NCI-H1092 treated with DMSO at 0.1 percent for 48 hours (cell line): ENCODE results near the gene TARP.
"Not testable (repeated sequence)": the region's sequence is repeated elsewhere in the genome, so short reads cannot be mapped to it uniquely, and the experiment has no call there.

ENCODE experiments used
- DNase-seq: peaks from one replicate; lab custom pipeline; 2025; lab: John Stamatoyannopoulos, UW

Gene TARP

DNA sequence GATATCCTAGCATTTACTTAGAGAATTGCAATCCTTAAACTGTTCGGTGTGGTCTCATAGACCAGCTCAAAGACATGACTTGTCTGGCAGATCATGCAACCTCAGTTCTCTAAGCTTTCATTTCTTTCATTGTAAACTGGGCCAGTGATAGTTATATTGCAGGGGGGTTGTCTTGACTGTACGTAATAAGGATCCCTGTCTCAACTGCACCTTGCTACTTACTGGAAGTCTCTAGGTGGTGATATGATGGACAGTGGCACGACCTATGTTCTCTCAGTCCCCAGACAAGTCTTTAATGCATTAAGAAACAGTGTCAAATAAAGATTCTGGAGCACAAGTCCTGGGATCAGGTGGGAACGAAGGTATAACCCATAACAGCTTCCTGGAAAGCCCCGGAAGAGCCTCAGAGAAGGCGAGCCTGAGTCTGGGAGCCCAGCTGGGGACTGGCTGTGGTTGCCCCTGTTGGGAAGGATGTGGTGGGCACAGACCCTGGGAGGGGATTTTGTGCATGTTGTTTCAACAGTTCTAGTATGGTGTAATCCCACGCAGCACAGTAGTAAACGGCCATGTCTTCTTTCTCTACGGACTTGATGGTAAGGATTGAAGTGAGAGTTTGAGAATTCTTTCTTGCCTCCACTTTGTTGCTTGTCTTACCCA, 26.0 kb upstream of the TARP start:
- DNase-seq: no peak

DNA sequence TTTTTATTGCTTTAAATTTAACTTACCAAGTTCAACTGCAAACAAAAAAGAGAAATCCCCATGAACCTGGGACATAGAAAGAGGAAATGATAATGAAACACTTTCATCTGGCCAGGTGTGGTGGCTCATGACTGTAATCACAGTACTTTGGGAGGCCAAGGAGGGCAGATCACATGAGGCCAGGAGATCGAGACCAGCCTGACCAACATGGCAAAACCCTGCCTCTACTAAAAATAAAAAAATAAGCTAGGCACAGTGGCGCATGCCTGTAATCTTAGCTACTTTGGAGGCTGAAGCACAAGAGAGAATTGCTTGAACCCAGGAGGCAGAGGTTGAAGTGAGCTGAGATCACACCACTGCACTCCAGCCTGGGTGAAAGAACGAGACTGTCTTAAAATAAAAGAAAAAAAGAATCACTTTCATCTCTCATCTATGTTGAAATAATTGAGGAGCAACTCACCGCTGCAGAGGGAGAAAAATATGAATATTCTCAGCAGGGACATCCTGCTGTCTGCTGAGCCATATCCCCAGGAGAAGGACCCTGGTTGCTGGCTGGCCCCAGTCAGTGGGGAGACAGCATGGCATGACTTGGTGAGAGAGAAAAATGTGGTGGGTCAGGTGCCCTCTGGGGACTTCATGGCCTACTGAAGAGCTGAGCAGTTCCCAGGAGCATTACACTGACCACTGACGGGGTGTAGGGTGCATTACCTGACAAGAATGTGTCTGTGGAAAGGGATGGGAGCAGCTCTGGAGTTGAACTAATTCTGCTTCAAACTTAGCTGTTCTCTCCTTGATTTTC, 22.8 kb upstream of the TARP start:
- no peak for DNase-seq

DNA sequence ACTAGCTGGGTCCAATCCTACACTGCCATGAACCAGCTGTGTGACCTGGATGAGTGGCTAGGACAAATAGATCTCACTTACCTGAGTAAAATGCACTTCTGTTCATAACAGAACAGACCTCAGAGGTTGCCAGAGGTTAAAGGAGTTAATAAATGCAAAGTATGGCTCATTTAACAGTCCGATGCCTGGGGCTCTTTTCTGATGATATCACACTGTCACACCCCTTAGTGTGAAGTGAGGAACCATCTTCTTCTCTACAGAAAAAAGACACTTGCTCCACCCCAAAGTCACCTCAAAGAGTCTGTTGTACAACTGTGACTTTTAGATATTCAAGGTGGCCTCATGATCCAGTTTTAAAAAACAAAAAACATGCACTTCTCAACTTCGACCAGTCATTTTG, 21.5 kb upstream of the TARP start:
- no peak for DNase-seq

DNA sequence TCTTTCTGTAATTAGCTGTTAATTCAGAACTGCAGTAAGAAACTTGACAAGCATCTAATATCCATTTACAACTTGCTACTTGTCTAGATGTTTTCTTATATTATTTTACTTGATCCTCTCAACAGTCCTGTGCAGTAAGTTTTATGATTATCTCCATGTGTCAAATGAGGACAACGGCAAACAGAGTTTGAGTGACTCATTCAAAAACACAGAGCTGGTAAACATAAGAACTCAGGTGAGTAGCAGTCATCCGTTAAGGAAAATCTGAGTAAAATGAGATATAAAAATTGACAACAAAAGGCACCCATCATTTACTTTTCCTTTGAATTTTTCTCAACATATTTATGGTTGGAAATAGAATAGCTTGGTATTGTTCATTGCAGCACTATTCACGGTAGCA, 19.0 kb upstream of the TARP start:
- DNase-seq: no peak

DNA sequence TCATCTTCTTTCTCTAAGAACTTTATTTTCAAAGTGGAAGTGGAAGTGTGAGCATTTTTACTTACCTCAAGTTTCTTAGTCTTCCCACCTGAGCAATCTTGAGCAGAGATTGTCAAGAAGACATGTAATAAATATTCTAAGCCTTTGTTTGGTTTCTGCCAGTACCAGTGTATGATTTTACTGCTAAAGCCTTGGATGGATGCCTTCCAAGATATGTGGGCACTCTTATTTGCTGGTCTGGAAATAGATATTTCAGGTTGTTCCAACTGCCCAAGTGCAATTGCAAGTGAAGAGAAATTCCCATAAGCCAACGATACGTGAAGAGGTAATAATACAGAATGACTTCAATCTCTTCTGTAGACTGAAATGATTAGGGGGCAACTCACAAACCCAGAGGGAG, 18.2 kb upstream of the TARP start:
- no peak for DNase-seq

DNA sequence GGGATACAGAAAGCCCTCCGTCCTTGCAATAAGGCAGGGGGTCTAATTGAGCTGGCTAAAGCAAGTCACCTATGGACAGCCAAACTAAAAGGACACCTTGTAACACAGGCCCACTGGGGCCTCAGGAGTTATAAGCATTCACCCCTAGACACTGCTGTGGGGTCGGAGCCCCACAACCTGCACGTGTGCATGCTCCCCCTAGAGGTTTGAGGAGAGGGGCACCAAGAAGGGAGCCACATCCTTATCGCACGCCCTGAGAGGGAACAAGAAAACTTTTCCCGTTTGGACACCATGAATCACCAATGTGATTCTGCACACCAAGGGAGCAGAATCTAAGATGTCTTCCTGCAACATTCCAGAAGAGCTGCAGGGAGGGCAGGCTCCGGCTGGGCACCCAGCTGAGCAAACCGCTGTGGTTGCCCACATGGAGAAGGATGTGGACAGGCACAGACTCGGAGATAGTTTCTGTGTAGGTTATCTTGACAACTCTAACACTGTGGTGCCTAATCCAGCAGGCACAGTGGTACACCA, 17.7 kb upstream of the TARP start:
- no peak for DNase-seq

DNA sequence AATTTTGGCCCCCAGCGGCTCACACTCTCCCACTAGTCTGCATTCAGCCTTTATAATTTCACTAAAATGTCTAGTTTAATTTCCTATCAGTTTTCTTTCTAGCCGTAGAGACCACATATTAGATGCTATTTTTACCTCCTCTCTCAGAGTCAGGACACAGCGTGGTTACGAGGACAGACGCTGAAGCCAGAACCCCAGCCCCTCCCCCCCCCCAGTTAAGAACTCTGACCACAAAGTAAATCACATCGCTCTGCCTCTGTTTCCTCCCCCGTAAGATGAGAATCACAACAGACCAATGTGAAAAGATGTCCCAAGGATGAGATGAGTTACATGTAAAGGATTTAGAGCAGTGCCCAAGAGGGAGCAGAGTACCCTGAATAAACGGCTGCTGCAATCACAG, 11.1 kb upstream of the TARP start:
- DNase-seq: no peak

DNA sequence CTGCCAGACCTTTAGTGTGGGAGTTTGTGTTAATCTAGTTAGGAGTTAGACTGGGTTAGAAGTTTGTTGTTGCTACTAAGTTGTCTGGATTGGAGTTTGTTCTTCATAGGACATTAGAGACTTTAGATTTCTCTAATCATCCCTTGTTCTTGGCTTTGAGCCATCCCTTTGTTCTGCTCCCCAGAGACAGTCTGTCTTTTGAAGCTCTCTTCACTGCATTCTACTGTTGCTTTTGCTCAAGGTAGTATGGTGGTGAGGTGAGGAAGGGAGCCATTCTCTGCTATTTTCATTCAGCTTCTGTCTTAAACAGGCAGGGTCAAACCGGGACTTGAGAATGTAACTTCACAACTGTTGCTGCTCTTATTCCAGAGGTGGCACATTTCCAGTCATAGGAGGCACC, 10.4 kb upstream of the TARP start:
- no peak for DNase-seq

DNA sequence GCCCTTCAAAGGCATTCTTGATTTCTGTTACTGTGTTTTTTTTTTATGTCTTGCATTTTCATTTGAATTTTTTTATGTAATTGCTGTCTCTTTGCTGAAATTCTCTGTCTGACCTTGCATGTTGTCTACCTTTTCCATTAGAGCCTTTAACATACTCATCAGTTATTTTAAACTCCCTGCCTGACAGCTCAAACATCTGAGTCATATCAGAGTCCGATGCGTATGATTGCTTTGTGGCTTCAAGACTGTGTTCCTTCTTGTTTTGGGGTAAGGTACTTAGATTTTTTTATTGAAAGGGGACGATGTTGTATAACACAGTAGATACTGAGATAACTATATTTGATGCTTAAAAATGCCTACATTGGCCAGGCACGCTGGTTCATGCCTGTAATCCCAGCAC, 9.7 kb upstream of the TARP start:
- DNase-seq: no peak

DNA sequence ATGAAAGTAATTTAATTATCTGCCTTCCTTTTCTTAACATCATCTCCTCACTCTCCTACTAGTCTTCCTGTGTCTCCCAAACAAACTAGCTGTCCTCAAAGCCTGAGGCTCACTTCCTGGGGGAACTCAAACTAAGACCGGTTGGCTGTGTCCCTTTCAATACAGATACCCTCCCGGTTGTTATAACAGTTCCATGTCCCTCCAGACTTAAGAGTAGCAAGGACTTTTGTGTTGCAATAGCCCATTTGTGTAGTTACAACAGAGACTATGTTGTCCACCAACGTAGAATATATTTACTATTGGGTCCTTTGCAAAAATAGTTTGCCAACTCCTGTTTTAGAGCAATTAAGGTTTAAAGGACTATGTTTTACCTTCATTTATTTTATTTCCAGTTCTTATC, 8.6 kb upstream of the TARP start:
- DNase-seq: no peak

DNA sequence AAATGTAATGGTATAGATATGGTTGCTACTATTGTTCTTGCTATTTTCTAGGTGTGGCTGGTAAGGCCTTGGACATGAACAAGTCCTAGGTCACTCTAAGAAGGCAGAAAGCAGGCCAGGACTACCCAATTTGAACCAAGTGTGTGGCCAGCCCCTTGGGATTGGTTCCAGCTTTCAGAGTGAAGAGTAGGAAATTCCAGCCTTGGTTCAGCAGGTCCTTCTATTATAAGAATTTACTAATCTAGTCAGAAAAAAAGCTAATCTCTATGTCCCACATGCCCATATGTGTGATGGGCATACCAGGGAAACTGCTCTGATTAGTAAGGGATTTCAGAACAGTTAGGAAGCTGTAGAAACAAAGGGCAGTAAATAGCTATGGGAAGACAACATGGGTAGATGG, 7.8 kb upstream of the TARP start:
- DNase-seq: no peak

DNA sequence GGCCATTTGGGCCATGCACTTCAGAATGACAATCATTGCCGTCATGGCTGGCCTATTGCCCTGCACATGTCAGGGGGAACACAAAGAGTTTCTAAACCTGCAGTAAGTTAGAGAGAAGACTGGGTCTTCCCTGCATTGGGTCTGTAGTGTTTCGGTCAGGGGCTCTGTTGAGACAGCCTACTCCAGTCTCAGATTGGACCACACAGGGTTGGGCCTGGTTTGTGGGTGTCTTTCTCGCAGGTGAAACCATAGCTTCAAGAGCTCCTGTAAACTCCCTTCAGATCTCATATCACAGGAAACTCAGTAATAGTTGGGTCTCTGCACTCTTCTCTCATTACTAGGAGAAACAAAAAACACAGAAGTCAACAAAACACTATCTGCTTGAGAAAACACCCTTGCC, 7.3 kb upstream of the TARP start:
- no peak for DNase-seq

DNA sequence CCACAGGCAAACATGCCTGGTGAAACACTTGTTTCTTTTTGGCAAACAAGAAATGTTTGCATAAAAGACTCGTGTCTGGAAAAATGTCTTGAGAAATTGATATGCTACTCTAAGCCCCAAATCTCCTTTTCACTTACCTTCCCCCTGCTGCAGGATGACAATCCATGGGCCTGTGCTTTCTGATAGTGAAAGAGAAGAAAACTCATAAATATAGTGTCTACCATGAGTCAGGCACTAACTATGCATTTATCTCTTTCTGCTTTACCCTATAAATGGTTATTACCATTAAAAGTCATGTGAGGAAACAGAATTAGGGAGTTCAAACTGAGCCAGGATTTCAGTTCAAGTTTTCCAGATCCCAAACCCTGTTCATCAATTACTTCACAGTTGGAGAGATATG, 6.6 kb upstream of the TARP start:
- DNase-seq: no peak

DNA sequence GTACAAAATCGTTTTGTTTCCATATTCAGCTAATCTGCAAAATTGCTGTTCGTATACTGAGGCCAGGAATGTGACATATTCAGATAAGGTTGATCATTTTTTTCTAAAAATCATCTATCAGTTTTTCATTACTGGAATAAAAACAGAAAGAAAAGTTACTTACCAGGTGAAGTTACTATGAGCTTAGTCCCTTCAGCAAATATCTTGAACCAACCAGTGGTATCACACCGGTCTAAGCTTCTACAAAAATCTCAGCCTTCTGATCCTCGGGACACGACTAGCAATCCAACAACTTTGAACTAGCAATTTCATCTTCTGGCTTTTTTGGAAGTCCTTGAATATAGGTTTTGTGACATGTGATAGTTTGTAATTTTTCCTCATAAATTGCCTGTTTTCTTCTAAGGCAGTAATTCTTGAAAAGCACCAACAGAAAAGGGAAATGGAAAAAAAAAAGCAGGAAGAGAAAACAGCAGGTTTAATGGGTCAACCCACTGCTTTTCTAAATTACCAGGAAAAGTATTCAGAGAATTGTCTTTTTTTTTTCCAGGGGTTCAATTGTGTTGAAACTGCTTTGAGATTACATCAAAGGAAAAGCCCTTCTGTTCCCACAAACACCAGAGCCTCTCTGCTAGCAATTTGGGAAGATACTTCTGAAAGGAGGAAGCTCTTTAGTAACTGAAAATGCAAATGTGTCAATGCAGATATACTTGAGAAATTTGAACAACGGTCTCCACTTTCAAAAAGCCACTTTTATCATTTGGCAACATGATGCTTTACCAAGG, 2.9 kb upstream of the TARP start:
- no peak for DNase-seq

DNA sequence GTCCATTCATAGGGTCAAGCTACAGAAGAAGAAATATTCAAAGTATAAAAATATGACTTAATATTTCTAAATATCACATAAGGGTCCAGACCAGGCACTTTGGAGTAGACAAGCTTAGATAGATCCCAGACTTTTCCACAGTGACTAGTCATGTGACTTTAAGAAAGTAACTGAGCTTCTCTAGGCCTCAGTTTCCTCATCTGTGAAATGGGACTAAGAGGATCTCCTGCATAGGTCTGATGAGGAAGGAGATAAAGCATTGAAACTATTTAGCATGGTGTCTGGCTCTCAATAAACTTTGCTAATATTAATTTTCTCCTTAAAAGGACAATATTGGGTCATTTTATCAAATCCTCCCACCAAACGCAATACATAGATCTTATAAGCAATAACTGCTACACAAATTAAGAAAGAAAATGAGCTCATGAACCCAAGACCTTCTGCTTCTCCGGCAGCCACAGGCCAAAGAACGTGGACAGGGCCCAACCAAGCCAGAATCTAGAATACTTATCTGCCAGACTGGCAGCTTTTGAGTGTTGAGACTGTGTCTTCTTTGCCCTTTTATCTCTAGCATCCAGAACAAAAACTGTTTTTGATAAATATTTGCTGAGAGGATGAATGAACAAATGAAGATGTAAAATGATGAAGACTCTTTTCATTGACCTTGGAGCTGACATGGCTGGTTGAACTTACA, 1.6 kb upstream of the TARP start:
- no peak for DNase-seq

DNA sequence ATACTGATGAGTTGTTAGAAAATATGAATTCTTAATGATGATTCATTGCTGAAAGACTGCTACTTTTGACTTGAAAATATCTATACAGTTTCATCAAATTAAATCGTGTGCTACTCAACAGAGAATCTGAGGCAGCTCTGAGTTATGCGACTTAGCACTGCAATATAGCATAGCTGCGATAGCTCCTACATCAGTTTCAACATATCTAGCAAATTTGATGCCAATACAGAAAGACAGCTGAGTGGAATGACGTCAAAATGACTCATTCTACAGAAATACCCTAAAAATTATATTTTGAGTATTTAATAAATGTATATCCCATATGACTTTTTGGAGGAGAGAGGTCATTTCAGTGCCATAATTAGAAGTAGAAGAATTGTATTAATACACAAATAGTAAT, 1.1 kb upstream of the TARP start:
- DNase-seq: no peak

DNA sequence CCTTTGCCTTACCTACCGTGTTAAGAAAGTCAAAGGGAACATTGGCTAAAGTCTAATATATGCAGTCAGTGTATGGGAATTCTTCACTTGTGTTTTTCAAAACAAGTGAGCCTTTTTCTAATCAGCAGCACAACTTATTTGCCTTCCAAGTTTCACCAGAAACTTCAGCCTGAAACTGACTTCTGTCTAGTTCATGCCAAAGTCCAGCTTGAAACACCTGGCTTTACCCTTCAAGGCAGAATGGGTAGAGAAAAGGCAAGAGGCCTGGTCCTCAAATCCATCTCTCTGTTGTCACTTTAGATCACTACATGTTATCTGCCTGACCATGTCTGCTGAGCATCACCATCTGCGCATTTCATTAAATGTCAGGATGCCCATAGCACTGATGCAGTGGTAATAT, 3.0 kb downstream of the TARP start:
- DNase-seq: not testable (repeated sequence)

DNA sequence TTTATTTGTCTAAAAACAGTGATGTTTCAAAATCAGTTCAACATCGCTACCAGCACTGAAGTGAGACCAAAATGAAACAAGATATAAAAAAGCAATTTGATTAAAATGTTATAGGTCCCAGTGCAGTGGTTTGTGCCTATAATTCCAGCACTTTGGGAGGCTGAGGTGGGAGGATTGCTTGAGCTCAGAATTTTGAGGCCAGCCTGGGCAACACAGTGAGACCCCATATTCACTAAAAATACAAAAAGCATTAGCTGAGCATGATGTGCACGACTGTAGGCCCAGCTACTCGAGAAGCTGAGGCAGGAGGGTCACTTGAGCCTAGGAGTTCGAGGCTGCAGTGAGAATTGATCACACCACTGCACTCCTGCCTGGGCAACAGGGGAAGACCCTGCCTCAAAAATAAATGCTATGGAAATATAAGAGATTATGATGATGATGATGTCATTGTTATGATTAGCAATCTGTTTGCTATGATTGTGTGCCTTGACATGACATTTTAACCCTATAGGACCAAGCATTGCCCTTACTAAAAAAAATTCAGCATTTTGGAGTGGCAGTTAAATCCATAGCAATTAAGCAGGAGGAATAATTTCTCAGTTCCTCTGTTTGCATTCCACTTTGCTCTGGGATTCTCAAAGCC, 3.6 kb downstream of the TARP start:
- not testable (repeated sequence) for DNase-seq

DNA sequence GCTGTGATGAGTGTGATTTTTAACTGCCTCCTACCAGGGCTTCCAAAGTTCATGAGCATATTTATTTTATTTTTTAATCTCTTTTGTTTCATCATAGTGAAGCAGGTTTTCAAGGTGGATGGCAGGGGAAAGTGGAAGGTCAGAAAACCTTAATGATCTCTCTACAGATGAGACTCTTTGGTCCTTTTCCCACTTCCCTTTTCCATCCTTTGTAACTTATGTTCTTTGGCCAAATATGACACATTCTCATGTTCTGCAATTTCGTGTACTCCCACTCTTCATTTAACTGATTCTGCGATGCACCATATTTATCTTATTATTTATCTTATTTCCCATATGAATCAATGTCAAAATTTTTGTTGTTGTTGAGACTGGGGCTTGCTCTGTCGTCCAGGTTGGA, 7.5 kb downstream of the TARP start:
- not testable (repeated sequence) for DNase-seq

DNA sequence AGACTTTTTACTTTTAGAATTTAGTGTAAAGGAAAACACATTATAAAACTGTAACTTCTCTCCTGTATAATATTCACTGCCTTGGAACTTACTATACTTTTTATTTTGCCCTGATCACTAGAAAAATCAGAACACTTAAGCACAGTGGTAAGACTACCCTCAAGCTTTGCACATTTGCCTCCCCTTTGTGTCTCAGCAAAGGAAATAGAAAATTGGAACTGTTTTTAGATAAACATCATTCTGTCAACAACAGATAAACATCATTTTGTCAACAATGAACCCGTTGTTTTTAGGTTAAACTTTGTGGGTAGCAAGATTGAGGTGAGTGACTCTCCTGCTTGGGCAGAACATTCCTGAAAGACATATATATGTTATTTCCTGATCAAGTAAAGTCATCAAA, 8.8 kb downstream of the TARP start:
- not testable (repeated sequence) for DNase-seq

DNA sequence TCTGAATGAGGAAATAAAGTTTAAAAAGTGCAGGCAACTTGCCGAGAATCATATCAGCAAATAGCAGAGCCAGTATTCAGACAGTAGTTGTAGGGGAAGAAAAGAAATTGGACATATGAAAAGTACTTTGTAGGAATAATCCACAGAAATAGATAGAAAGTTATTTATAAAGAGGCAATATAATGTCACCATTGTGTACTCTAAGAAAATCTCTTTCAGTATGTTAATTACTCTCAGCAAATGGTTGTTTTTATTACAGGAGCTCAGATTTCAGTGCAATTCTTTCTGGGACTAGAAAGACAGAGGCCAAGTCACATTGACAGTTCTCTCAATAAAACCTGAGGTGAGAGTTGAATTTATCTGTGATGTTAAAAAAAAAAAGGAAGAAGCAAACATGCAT, 10.2 kb downstream of the TARP start:
- not testable (repeated sequence) for DNase-seq

DNA sequence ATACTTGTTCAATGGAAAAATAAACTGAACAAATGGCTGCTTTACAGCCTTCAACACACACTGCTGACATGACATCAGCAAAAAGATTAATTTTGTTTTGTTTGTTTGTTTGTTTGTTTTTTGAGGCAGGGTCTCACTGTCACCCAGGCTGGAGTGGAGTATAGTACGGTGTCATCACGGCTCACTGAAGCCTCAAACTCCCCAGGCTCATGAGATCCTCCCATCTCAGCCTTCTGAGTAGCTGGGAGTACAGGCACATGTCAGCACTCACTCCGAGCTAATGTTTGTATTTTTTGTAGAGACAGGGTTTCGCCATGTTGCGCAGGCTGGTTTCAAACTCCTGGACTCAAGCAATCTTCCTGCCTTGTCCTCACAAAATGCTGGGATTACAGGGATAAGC, 10.9 kb downstream of the TARP start:
- DNase-seq: no peak
